GM13976 (cell line): Measurements from ENCODE around the gene HDAC9.

ENCODE experiments used
- DNase-seq: peaks from one replicate; pipeline ENCODE4 v3.0.0; 2012; ENCODE audit warnings: low spot score
- CTCF ChIP-seq: IDR thresholded peaks from 2 replicates; pipeline ENCODE4 v1.5.1; 2012; ENCODE audit warnings: borderline replicate concordance, mild to moderate bottlenecking; ENCODE audit not compliant: insufficient read depth; ENCODE audit errors: extremely low read depth, missing control alignments, control extremely low read depth
- in situ Hi-C: fragments of 300-500 bp; cut with MboI; formaldehyde crosslinking; loops from one replicate; pipeline ENCODE4 v1.12.0; 2022; ENCODE audit warnings: low sequenced_read_pairs, mixed read lengths, inconsistent platforms; ENCODE audit not compliant: unreplicated experiment

HDAC9 gene

GRCh38 chr7:18495412-18496340 lies at the start of gene HDAC9:
Gene HDAC9, plus strand, starts transcription at chr7:18495749. Its CDS starts 554 bp downstream, at chr7:18496303.
- DNase-seq = peak; percentile 16
- TF ChIP-seq CTCF = no peak
- in situ Hi-C loops = no loop called here

- no peak for DNase-seq
- TF ChIP-seq CTCF = no peak
- in situ Hi-C loops = no loop called here
These were observed 49.5 kb upstream of the HDAC9 start for GRCh38 chr7:18445916-18446520.

GRCh38 chr7:18450019-18450418 lies 45.5 kb upstream of the HDAC9 start:
- no peak for TF ChIP-seq CTCF
- in situ Hi-C loops = no loop called here
- no peak for DNase-seq

GRCh38 chr7:18455606-18456005 lies 39.9 kb upstream of the HDAC9 start:
- no peak for TF ChIP-seq CTCF
- in situ Hi-C loops = no loop called here
- no peak for DNase-seq

- TF ChIP-seq CTCF = no peak
- DNase-seq = no peak
- in situ Hi-C loops = no loop called here
These were observed 37.7 kb upstream of the HDAC9 start for GRCh38 chr7:18457832-18458231.

GRCh38 chr7:18458830-18459229 lies 36.7 kb upstream of the HDAC9 start:
- no peak for TF ChIP-seq CTCF
- no peak for DNase-seq
- in situ Hi-C loops = no loop called here
